ENCODE measurements around the gene TTF1. TPM values are rescaled to one million over a fixed set of nuclear protein-coding genes. Genes with fewer than 3 reads are reported as not detected.

Gene TTF1
- total and polyA plus RNA-seq, 2 of the 13 experiments (the other 11 are each of a cell fraction or from before 2014, with no cell fraction given) = 3.4 to 9.8 TPM

GRCh38 chr9:132406554-132407122, at the start of gene TTF1 (continued):
- no peak for TF ChIP-seq PREB (CRISPR knock-in tag; IDR thresholded peaks at IDR 0.05)
- no peak for TF ChIP-seq ZBTB8A (CRISPR knock-in tag; IDR thresholded peaks at IDR 0.05; ENCODE audit: borderline replicate concordance, low read depth)
- TF ChIP-seq ARHGAP35 (CRISPR knock-in tag; IDR thresholded peaks at IDR 0.05; ENCODE audit: borderline replicate concordance) = no peak
- no peak for TF ChIP-seq ZNF326 (CRISPR knock-in tag; IDR thresholded peaks at IDR 0.05; ENCODE audit: borderline replicate concordance)
- no peak for TF ChIP-seq NFE2L1 (CRISPR knock-in tag; IDR thresholded peaks at IDR 0.05; ENCODE audit: borderline replicate concordance)
- TF ChIP-seq ZFX (CRISPR knock-in tag; IDR thresholded peaks at IDR 0.05; ENCODE audit: low read depth) = peak; percentile 90
- TF ChIP-seq TBX3 (IDR thresholded peaks at IDR 0.05; ENCODE audit: borderline replicate concordance) = no peak
- TF ChIP-seq GZF1 (CRISPR knock-in tag; IDR thresholded peaks at IDR 0.05) = no peak
- no peak for TF ChIP-seq EED (CRISPR knock-in tag; IDR thresholded peaks at IDR 0.05)
- TF ChIP-seq KDM5B (CRISPR knock-in tag; IDR thresholded peaks at IDR 0.05; ENCODE audit: borderline replicate concordance) = peak; percentile 50; the same call in 1 of the 2 replicates
- no peak for TF ChIP-seq U2AF1 (optimal IDR thresholded peaks at IDR 0.05; ENCODE audit: low read depth, low read length)
- TF ChIP-seq ZBTB10 (CRISPR knock-in tag; IDR thresholded peaks at IDR 0.05; ENCODE audit: borderline replicate concordance) = no peak
- TF ChIP-seq RELA (CRISPR knock-in tag; IDR thresholded peaks at IDR 0.05) = no peak
- no peak for TF ChIP-seq JUND (CRISPR knock-in tag; IDR thresholded peaks at IDR 0.05)
- peak; percentile 87 for TF ChIP-seq RBM22 (optimal IDR thresholded peaks at IDR 0.05; ENCODE audit: low read length)
- TF ChIP-seq GFI1 (CRISPR knock-in tag; IDR thresholded peaks at IDR 0.05; ENCODE audit: borderline replicate concordance) = no peak
- TF ChIP-seq ATF4 (CRISPR knock-in tag; IDR thresholded peaks at IDR 0.05) = no peak
- no peak for TF ChIP-seq ZFP37 (CRISPR knock-in tag; IDR thresholded peaks at IDR 0.05; ENCODE audit: borderline replicate concordance)
- no peak for TF ChIP-seq STAG1 (CRISPR knock-in tag; IDR thresholded peaks at IDR 0.05)
- no peak for TF ChIP-seq BATF2 (CRISPR knock-in tag; IDR thresholded peaks at IDR 0.05)
- TF ChIP-seq CREM (IDR thresholded peaks at IDR 0.05) = peak; percentile 89
- no peak for TF ChIP-seq CREM (CRISPR knock-in tag; IDR thresholded peaks at IDR 0.05)
- 0 out of 2 replicates have a peak, but pooled peaks have one; percentile 13 for TF ChIP-seq GATA4 (IDR thresholded peaks at IDR 0.05; ENCODE audit: borderline replicate concordance, low read depth)
- no peak for TF ChIP-seq ZNF562 (CRISPR knock-in tag; IDR thresholded peaks at IDR 0.05; ENCODE audit: borderline replicate concordance)

Data from HepG2 (cell line).